Stimulated activated CD4-positive, alpha-beta T cell treated with anti-CD3 and anti-CD28 coated beads, Interleukin-2, amount 100 ng/mL, for 4 hours (primary cell): ENCODE data around the gene ACTA1.
"Not testable (repeated sequence)": the region's sequence is repeated elsewhere in the genome, so short reads cannot be mapped to it uniquely, and the experiment has no call there.

Source experiments
- DNase-seq: peaks from one replicate; pipeline ENCODE4 v3.0.0-alpha.2; 2020; ENCODE audit warnings: low read depth

The ACTA1 gene

GRCh38 chr1:229440851-229441537 is 7.1 kb upstream of the ACTA1 start:
- no peak for DNase-seq

- DNase-seq = no peak
Measured at GRCh38 chr1:229438021-229438420, 4.1 kb upstream of the ACTA1 start.

GRCh38 chr1:229437443-229437842 is 3.5 kb upstream of the ACTA1 start:
- DNase-seq = no peak

- no peak for DNase-seq
Measured at GRCh38 chr1:229436201-229436600, 2.3 kb upstream of the ACTA1 start.

- DNase-seq = no peak
Measured at GRCh38 chr1:229434641-229435051, 752 bp upstream of the ACTA1 start.

GRCh38 chr1:229433364-229434004 is 410 bp downstream of the ACTA1 start:
- no peak for DNase-seq

GRCh38 chr1:229432905-229433304 is 989 bp downstream of the ACTA1 start:
- DNase-seq = no peak

GRCh38 chr1:229432116-229432461 is 1.8 kb downstream of the ACTA1 start:
- DNase-seq = no peak

- no peak for DNase-seq
Measured at GRCh38 chr1:229431284-229432115, 2.4 kb downstream of the ACTA1 start.

GRCh38 chr1:229430761-229431283 is 3.1 kb downstream of the ACTA1 start:
- DNase-seq = no peak

- DNase-seq = no peak
Measured at GRCh38 chr1:229428256-229428655, 5.6 kb downstream of the ACTA1 start.

GRCh38 chr1:229427572-229427971 is 6.3 kb downstream of the ACTA1 start:
- DNase-seq = no peak

- no peak for DNase-seq
Measured at GRCh38 chr1:229425564-229426159, 8.2 kb downstream of the ACTA1 start.

- DNase-seq = no peak
Measured at GRCh38 chr1:229420765-229421164, 13.1 kb downstream of the ACTA1 start.

- DNase-seq = no peak
Measured at GRCh38 chr1:229420224-229420623, 13.7 kb downstream of the ACTA1 start.

GRCh38 chr1:229418586-229418985 is 15.3 kb downstream of the ACTA1 start:
- not testable (repeated sequence) for DNase-seq

- not testable (repeated sequence) for DNase-seq
Measured at GRCh38 chr1:229412810-229413209, 21.1 kb downstream of the ACTA1 start.

- DNase-seq = no peak
Measured at GRCh38 chr1:229412056-229412455, 21.8 kb downstream of the ACTA1 start.

GRCh38 chr1:229411434-229412055 is 22.3 kb downstream of the ACTA1 start:
- DNase-seq = no peak

GRCh38 chr1:229410692-229411433 is 23.0 kb downstream of the ACTA1 start:
- DNase-seq = no peak

GRCh38 chr1:229410370-229410691 is 23.6 kb downstream of the ACTA1 start:
- no peak for DNase-seq
